AG08396 (cell line): ENCODE measurements around the gene FBXL17.

ENCODE experiments used
- DNase-seq: peaks from one replicate; pipeline ENCODE4 v3.0.0; 2012; ENCODE audit warnings: low spot score, mixed read lengths

The FBXL17 gene

DNA sequence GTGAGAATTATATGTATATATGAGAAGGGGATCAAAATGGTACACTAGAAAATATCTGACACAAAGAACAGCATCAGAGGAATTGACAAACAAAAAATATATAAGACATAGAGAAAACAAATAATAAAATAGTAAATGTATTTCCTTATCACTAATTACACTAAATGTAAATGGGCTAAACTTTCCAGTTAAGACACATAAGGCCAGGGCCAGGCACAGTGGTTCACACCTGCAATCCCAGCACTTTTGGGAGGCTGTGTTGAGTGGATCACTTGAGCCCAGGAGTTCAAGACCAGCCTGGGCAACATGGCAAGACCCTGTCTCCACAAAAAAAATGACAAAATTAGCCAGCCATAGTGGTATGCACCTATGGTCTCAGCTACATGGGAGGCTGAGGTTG is 8.5 kb downstream of the FBXL17 start:
- DNase-seq: no peak

- DNase-seq: no peak
Measured at GRCh38 chr5:108372369-108372768, 9.5 kb downstream of the FBXL17 start.

GRCh38 chr5:108371263-108371662 is 10.6 kb downstream of the FBXL17 start:
- DNase-seq: no peak

- DNase-seq: no peak
Measured at GRCh38 chr5:108369167-108369566, 12.7 kb downstream of the FBXL17 start.

DNA sequence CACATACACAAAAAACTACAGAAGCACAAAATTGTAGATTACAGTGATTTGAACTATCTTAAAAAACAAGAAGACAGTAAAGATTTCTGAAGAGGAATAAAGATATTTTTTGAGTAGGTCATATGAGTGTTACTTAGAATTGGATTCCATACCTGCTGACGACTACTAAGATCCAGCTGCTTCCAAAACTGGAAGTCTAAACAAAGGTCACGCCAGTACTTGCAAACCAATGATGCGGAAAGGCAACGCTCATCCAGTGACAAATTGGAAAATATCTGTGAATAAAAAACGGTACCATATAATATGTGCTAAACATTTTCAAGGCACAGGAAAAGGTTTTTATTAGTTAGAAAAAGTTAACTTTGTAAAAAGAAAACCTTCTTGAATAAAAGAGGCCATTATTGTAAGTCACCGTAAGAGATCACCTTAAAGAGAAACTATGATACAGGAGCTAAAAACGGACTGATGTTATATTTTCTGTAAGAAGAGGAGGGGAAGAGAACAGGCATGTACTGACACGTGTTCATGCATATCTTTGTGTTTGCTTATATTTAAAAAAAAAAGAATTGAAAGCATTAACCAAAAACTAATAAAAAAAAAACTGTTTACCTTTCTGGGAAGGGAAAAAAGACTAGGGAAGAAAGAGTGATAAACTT is 14.1 kb downstream of the FBXL17 start:
- no peak for DNase-seq

GRCh38 chr5:108366500-108366899 is 15.4 kb downstream of the FBXL17 start:
- no peak for DNase-seq

GRCh38 chr5:108361771-108362170 is 20.1 kb downstream of the FBXL17 start:
- no peak for DNase-seq

DNA sequence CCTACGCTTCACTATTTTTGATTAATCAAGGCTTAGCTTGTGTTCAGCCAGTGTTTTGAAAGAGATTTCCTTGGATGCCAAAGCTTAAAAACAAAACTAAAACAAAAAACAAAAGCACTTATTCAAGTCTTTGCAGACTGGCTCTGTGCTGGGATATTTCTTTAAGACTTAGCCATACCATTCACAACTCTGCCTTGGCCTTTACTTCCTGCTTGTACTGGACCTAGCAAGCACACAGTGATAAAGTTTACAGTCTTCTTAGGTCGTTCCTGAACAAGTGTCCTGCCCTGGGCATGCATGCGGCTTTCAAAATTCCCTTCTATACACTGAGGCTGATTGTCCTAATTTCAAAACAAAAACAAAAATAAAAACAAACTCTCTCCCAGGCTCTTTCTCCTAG is 20.7 kb downstream of the FBXL17 start:
- no peak for DNase-seq

DNA sequence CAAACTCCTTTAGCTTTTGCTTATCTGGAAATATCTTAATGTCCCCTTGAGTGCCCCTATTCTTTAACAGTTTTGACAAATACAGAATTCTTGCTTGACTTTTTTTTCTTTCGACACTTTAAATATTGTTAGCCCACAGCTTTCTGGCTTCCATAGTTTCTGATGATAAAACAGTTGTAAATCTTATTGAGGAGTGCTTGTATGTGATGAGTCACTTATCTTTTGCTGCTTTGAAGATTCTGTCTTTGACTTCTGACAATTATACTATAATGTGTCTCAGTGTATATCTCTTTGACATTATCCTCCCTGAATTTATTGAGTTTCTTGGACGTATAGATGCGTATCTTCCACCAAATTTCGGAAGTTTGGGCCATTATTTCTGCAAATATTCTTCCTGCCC is 21.6 kb downstream of the FBXL17 start:
- no peak for DNase-seq

DNA sequence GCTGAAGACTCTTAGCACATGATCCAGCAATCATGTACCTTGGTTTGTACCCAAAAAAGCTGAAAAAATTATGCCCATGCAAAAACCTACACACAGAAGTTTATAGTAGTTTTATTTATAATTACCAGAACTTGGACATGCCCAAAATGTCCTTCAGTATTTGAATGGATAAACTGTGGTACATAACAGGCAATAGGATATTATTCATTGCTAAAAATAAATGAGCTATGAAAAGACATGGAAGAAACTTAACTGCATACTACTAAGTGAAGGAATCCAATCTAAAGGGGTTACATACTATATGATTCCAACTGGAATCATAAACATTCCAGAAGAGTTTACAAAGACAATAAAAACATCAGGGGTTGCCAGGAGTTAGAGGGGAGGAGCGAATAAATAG is 25.6 kb downstream of the FBXL17 start:
- no peak for DNase-seq

- DNase-seq: no peak
Measured at GRCh38 chr5:108353087-108353486, 28.8 kb downstream of the FBXL17 start.

DNA sequence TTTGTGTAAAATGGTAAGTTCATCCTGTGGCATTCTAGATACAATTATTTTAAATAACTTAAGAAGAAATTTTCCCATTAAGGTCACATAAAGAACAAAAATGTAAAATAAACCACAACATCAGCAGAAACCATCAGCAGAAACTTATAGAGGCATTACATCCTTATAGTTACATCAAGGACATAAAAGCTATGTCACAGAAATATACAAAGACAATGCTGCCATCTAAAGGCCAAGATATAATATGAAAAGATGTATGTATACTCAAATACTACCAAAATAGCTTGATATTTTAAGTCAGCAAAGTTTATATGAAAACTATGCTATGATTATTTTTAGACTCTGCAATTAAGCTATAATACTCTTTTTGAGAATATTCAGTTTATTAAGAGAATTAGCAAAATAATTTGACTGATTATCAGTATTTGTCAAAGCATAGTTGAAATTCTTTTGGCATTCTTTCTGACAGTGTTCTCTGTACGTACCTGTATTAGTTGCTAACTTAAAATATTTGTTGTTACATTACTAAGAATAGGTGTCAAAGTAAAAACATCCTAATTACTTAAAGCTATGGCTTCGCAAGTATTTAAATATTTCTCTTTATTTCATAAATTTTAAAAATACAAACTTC is 36.2 kb downstream of the FBXL17 start:
- DNase-seq: peak; percentile 2

DNA sequence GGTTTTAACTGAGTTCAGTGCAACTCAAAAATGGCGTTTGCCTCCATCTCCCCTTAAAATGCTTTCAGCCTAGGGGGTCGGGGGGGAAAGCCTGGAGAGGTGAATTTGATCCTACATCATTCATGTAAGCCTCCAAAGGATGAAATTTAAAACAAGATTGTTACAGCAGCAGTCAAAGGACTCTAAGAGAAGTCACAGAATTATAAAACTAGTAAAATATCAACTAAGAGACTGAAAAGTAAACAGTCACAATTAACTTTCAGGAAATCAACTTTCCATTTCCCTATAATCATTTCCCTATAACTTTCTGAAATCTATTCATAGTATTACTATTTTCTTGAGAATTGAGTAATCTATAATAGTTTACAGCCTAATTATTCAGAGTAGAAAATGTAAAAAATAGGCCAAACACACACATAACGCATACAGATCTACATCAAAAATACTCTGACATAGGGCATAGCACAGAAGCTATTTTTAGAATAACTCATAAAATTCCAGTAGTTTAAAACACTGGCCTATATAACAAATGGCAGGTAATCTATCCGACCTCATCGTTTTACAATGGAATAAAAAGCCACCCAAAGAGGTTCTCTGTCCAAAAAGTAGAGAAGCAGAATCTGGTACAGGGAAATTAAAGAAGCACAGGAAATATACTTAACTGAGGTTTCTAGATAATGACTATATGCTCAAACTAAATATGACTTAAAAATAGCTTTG is 37.6 kb downstream of the FBXL17 start:
- DNase-seq: no peak

DNA sequence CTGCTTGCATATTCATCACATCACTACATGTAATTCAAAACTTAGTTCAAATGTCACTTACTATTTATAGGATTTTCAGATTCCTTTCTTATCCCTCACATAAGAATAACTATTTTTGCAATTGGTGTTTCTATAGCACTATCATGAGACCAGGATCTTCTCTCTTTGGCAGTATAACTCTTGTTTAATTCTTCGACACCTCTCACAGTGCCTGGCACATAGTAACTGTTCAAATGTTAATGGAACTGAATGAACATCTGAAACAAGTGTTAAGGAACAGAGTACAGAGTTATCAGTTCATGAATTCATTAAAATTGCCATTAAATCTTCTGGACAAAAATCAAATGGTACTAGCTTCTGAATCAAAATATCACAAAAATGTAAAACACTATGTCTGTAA is 40.0 kb downstream of the FBXL17 start:
- DNase-seq: no peak

DNA sequence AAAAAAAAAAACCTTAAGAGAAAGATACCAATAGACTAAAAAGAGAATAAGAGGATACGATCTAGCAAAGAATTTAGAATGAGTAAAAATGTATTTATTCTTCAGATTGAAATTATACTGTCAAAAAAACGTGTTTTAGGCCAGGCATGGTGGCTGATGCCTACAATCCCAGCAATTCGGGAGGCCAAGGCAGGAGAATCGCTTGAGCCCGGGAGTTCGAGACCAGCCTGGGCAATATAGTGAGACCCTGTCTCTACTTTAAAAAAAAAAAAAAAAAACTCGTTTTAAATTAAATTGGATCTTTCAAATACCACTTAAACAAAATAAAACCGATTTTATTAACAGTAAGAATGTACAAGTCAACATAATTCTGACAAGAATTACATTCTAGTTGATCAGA is 41.8 kb downstream of the FBXL17 start:
- DNase-seq: no peak

- DNase-seq: no peak
Measured at GRCh38 chr5:108339220-108339619, 42.7 kb downstream of the FBXL17 start.

DNA sequence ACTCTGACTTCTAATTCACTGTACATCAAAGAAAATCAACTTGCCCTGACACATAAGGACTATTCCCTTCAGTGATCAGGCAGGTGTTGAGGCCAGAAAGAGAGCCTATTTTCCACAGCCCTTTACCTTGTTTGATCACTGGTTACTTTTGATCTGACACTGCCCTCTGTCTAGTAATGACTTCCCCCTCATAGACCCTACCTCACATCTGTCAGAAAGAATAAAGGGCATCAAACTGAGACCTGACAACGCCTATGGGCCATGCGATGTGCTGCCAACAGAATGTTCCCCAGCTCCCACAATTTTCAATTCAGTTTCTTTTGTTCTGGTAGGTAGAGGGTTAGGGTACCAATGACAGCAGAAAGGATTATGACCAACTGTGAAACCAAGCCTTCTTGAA is 47.7 kb downstream of the FBXL17 start:
- DNase-seq: no peak

- no peak for DNase-seq
Measured at GRCh38 chr5:108326982-108327381, 54.9 kb downstream of the FBXL17 start.

GRCh38 chr5:108324886-108325285 is 57.0 kb downstream of the FBXL17 start:
- DNase-seq: no peak

- DNase-seq: no peak
Measured at GRCh38 chr5:108321341-108321740, 60.6 kb downstream of the FBXL17 start.

GRCh38 chr5:108320231-108320630 is 61.7 kb downstream of the FBXL17 start:
- no peak for DNase-seq

- DNase-seq: no peak
Measured at GRCh38 chr5:108315829-108316228, 66.1 kb downstream of the FBXL17 start.

DNA sequence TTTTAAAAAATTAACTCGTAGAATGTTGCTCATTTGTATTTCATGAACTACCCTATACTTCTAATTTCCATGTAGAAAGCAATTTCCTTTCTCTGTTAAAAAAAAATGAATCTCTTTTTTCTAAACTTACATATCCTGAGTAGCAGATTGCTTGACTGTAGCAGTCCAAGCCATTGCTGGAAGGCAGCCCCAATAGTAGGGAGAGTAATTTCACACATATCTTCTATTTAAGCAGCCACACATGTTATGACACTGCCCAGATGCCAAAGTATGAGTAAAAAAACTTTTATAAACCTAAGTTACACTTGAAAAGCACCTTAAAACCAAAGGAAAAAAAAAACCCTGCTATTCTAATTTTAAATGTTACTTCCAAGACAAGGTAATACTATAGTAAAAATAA is 69.6 kb downstream of the FBXL17 start:
- DNase-seq: no peak

DNA sequence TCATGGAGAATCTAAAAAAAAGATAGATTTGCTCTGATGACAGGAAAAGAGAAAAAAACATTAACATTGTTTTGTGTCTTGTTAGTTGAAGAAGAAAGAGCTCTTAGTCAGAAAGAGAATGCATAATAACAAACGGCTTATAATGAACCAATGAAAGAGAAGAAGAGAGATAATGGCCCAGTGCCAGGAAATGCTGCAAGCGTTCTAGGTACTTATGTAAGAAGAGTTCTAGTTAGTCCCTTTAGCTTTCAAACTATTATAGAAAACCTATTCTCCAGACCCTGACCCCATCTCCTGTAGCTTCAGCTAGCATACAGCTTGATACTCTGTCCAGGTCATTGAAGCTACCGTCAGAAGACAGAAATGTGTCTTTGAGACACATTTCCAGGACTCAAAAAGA is 70.2 kb downstream of the FBXL17 start:
- no peak for DNase-seq
